Fibroblast of villous mesenchyme (primary cell): ENCODE measurements around the gene YES1. TPM values are rescaled to one million over a fixed set of nuclear protein-coding genes. Genes with fewer than 3 reads are reported as not detected.

ENCODE experiments used
- DNase-seq: peaks from one replicate; pipeline ENCODE4 v3.0.0-alpha.2; 2010; ENCODE audit warnings: low read depth
- H3K4me3 ChIP-seq: 2 replicates; pipeline ENCODE4 v1.5.1; 2011; ENCODE audit warnings: low read depth, mild to moderate bottlenecking, low read length
- total RNA-seq: library from RNA; depleted of rRNA; stranded (reverse); fragments of >200 nt; gene quantifications from 2 replicates; pipeline ENCODE4 v1.2.3, GENCODE V29; 2012
- TF ChIP-seq, protein P1 (sequence below): IDR thresholded peaks from 2 replicates; pipeline ENCODE4 v1.5.1; 2012; ENCODE audit warnings: low read depth, mild to moderate bottlenecking, low read length; ENCODE audit not compliant: insufficient read depth

The YES1 gene
- 87.7 and 99.2 TPM in 2 replicates for total RNA-seq

DNA sequence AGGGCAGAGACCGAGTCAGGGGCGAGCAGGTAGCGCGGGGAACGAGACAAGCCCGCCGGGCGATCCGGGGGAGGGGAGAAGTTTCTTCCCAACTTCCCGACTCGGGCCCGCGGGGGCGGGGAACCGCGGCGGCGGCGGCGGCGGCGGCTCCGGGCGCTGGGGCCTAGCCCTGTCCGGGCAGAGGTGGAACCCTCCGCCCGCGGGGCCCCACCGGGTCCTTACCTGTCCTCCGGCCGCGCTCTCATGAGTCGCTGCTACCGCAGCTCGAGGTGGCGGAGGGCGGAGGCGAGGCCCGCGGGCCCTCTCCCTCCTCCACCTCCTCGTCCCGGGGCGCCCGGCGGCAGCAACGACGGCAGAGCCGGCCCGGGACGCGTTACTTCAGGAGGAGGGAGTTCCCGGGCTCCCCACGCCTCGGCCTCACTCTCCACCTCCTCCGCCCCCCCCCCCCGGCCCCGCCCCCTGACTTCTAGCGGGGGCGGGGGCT is at the start of gene YES1:
YES1 (minus strand) TSS at position 351 of the 484 bp plus-strand sequence. CDS start 55,415 bp downstream, outside the sequence.
- H3K4me3 ChIP-seq = peak within 1 kb of the TSS; percentile 96
- TF ChIP-seq, protein P1, sequence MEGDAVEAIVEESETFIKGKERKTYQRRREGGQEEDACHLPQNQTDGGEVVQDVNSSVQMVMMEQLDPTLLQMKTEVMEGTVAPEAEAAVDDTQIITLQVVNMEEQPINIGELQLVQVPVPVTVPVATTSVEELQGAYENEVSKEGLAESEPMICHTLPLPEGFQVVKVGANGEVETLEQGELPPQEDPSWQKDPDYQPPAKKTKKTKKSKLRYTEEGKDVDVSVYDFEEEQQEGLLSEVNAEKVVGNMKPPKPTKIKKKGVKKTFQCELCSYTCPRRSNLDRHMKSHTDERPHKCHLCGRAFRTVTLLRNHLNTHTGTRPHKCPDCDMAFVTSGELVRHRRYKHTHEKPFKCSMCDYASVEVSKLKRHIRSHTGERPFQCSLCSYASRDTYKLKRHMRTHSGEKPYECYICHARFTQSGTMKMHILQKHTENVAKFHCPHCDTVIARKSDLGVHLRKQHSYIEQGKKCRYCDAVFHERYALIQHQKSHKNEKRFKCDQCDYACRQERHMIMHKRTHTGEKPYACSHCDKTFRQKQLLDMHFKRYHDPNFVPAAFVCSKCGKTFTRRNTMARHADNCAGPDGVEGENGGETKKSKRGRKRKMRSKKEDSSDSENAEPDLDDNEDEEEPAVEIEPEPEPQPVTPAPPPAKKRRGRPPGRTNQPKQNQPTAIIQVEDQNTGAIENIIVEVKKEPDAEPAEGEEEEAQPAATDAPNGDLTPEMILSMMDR = no peak
- peak; percentile 68 for DNase-seq

DNA sequence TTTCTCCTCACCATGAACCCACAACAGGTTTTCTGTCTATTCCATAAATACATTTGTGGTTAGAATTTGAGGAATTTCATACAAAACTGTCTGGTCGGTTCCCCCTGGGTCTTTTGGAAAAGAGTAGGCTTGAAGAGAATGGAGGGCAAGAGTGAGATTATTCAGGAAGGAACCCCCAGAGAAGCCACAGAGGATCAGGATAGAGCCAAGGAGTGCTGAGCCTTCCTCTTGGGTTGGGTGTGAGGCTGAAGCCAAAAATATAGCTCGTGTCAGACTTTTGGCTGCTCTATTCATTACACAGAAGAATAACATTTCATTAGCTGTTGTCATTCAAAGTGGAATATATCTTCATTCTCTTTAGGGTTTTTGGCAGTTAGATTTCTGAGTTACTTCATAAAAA is 45.9 kb upstream of the YES1 start:
- no peak overlapping the region for H3K4me3 ChIP-seq
- TF ChIP-seq, protein P1 = no peak
- no peak for DNase-seq

DNA sequence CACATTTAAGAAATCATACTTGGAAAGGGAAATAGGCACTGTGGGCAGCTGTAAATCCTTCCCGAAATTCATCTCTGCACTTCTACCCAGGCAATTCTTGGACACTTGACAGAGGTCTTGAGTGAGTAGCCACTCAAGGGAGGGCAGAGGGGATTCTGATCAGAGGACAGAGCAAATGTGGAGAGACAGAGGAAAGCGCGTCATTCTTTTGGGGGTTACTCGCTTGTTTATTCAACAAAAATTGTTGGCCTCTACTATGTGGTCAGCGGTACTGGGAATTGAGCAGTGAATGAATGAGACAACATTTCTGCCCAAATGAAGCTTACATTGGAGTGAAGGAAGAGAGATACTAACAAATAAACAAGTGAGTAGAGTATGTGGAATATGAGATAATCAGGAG is 41.4 kb upstream of the YES1 start:
- DNase-seq = no peak
- TF ChIP-seq, protein P1 = no peak
- H3K4me3 ChIP-seq = no peak overlapping the region

DNA sequence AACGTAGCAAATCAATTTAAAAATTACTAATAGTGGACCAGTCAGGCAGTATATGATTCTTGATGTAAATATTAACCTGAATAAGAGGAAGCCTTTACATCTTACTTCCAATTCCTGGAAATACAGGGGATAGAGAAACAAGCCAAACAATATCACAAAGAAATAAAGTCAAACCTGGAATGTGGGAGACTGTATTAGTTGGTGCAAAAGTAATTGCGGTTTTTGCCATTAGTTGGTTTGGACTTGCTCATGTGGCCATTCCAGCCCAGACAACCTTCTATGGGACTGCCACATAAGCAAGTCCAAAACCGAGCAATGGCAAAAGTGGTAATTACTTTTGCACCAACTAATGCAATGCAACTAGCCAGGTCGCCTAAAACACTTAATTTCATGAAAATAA is 38.9 kb upstream of the YES1 start:
- no peak overlapping the region for H3K4me3 ChIP-seq
- DNase-seq = no peak
- TF ChIP-seq, protein P1 = no peak

DNA sequence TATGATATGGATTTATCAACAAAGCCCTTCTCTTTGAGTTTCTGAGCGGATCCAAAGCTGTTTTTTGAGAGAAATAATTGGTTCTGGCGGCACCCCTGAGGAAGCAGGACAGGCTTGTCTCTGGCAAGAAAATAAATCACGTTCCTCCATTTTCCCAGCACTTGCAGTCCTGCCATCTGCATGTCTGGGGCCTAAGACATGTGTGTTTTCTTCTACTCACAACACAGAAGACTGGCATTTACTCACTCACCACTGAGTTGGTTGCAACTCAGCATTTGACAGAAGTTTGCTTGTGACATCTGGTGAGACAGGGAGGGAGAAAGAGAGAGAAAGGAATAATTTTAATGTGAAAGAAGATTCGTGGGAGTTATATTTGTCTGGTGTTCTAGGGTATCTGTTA is 37.0 kb upstream of the YES1 start:
- TF ChIP-seq, protein P1 = no peak
- H3K4me3 ChIP-seq = no peak overlapping the region
- DNase-seq = no peak

DNA sequence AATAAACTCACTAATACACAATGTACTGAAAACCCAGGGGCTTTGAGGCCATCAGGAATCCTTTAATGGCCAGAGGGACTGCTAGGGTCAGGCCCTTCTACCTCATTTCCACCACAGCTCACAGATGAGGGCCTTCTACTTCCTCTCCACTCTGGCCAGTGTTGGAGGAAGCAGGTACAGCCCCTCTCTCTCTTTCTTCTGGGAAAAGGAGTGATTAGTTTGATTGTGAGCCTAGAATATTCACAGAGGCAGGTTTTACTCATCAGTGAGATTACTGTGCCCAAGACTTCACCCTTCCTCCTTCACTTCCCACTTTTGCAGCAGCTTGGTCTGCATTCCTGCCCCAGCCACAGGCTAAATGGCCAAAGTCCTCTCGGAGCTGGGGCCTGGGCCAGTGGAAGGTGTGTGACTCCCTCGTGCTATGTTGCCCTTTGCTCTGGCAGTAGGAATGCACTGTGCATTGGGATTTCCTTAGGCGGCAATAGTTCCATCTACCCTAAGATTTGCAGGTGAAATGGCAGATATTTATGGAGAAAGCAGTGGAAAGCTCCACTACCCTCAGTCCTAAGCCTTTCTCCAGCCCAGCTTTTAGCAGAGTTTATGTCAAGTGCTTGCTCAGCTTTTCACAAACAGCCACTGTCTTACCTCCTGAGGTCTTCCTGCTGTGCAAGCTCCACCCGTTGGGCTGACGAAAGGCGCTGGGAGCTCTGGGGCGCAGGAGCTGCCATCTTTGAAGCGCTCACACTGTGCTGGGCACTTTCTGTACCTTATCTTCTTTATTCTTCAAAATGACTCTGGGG is 36.2 kb upstream of the YES1 start:
- TF ChIP-seq, protein P1 = no peak
- DNase-seq = no peak
- H3K4me3 ChIP-seq = no peak overlapping the region
